GM13977 (cell line): ENCODE results near the gene CMPK2.

Experiments
- DNase-seq: peaks from one replicate; pipeline ENCODE4 v3.0.0; 2012; ENCODE audit warnings: low spot score
- CTCF ChIP-seq: IDR thresholded peaks from 2 replicates; pipeline ENCODE4 v1.5.1; 2012; ENCODE audit warnings: mild to moderate bottlenecking, control low read depth; ENCODE audit not compliant: insufficient read depth; ENCODE audit errors: extremely low read depth, missing control alignments
- in situ Hi-C: fragments of 300-500 bp; cut with MboI; formaldehyde crosslinking; loops from one replicate; pipeline ENCODE4 v1.12.0; 2022; ENCODE audit warnings: low sequenced_read_pairs, low pct_unique_long_range_greater_than_20kb, mixed read lengths, inconsistent platforms; ENCODE audit not compliant: unreplicated experiment

Gene CMPK2

GRCh38 chr2:6835467-6835866 is 30.2 kb downstream of the CMPK2 start:
- in situ Hi-C loops: no loop called here
- no peak for DNase-seq
- no peak for TF ChIP-seq CTCF

DNA sequence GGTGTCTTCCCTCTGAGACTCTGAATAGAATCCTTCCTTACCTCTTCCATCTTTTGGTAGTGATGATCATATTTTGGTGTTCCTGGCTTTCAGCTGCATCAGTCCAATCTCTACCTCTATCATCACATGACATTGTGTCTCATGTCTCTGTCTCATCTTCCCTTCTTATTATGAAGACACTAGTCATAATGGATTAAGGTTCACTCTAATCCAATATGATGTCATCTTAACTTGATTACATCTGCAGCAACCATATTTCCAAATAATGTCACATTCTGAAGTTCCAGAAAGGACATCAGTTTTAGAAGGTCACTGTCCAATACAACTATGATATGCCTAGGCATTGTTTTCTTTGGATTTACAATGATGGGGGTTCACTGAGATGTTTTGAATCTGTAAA is 31.5 kb downstream of the CMPK2 start:
- TF ChIP-seq CTCF: no peak
- in situ Hi-C loops: no loop called here

GRCh38 chr2:6833300-6833604 is 32.5 kb downstream of the CMPK2 start:
- no peak for DNase-seq
- TF ChIP-seq CTCF: no peak
- in situ Hi-C loops: no loop called here

More for the DNA sequence above, 31.5 kb downstream of the CMPK2 start:
- DNase-seq: no peak

GRCh38 chr2:6832596-6833299 is 33.0 kb downstream of the CMPK2 start:
- TF ChIP-seq CTCF: no peak
- no peak for DNase-seq
- in situ Hi-C loops: no loop called here

GRCh38 chr2:6831229-6831628 is 34.5 kb downstream of the CMPK2 start:
- in situ Hi-C loops: no loop called here
- no peak for TF ChIP-seq CTCF
- no peak for DNase-seq

DNA sequence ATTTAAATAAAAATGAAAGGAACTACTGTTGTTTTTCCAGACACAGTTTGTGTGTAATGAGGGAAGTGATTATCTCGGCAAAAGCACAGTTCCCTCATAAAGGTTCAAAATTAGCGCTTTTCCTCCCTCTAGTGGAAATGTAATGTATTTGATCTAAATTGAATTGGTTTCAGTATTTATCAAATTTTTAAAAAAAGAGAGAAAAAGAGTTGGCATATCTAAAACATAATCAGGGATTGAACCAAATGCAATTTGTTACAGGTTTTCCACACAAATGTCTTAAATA is 37.5 kb downstream of the CMPK2 start:
- DNase-seq: no peak
- peak; percentile 10 for TF ChIP-seq CTCF
- in situ Hi-C loops: no loop called here
